ENCODE measurements around the gene PTGER4.

DNA sequence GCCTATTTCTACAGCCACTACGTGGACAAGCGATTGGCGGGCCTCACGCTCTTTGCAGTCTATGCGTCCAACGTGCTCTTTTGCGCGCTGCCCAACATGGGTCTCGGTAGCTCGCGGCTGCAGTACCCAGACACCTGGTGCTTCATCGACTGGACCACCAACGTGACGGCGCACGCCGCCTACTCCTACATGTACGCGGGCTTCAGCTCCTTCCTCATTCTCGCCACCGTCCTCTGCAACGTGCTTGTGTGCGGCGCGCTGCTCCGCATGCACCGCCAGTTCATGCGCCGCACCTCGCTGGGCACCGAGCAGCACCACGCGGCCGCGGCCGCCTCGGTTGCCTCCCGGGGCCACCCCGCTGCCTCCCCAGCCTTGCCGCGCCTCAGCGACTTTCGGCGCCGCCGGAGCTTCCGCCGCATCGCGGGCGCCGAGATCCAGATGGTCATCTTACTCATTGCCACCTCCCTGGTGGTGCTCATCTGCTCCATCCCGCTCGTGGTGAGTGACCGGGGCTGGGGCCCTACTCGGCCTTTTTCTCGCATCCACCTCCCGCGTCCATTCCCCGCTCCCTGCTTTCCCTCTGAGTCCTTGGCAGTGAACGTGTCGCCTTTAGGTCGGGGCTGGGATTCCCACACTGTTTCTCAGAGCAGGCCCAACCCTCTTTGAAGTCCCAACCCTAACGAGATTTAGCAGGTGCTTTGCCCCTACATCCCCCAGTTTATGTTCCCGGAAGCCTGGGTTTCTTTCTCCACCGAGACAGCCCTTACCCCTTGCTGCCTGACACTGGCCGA is 1.8 kb downstream of the PTGER4 start:
- TF ChIP-seq, protein P1, sequence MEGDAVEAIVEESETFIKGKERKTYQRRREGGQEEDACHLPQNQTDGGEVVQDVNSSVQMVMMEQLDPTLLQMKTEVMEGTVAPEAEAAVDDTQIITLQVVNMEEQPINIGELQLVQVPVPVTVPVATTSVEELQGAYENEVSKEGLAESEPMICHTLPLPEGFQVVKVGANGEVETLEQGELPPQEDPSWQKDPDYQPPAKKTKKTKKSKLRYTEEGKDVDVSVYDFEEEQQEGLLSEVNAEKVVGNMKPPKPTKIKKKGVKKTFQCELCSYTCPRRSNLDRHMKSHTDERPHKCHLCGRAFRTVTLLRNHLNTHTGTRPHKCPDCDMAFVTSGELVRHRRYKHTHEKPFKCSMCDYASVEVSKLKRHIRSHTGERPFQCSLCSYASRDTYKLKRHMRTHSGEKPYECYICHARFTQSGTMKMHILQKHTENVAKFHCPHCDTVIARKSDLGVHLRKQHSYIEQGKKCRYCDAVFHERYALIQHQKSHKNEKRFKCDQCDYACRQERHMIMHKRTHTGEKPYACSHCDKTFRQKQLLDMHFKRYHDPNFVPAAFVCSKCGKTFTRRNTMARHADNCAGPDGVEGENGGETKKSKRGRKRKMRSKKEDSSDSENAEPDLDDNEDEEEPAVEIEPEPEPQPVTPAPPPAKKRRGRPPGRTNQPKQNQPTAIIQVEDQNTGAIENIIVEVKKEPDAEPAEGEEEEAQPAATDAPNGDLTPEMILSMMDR (IDR thresholded peaks at IDR 0.05), result no peak
- no peak for TF ChIP-seq POLR2A (IDR thresholded peaks at IDR 0.05)

Measured in gastroesophageal sphincter (tissue), 3 donors.